Activated T-cell treated with anti-CD3 and anti-CD28 coated beads, Interleukin-2, amount 50 U/mL, for 48 hours (primary cell): ENCODE data around the gene DNAH6.
A peak's percentile ranks its signal among the peaks of the same experiment; 100 is the strongest.

Experiments
- DNase-seq, 2 experiments: peaks; one replicate each; pipeline ENCODE4 v3.0.0-alpha.2; 2020

The DNAH6 gene

DNA sequence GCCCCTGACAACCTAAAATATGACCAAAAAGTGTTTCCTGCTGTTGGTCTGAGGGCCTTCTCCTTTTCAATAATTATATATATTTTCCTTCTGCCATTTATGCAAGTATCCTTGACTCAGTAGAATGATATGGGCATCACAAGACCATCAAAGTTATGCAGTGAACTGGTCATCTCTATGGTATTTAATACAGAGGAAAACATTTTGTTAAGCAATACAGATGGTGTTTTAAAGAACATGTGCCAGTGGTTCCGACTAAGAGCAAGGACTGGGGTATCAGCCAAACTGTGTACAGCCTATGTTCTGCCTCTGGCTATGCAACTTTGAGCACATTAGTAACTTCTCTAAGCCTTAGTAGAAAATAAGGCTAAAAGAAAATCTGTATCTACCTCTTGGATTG lies 185.6 kb downstream of the DNAH6 start:
- DNase-seq, result no peak

DNA sequence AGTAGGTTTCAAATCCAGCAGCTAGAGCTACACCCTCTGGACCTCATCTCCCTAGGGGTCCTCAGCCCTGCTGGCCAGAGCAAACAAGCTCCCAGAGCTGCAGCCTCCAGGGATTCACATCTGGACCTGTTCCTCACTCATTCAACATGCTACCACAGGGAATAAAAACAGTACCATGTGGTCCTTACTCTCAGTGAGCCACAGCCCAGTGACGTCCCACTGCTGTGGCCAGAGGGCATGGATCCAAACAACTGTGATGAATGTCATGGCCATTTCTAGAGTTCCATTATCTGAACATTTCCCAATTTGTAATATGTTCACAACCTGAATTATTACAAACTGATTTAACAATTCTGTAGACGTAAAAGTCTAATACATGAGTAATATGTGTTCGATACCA lies 186.6 kb downstream of the DNAH6 start:
- no peak for DNase-seq

DNA sequence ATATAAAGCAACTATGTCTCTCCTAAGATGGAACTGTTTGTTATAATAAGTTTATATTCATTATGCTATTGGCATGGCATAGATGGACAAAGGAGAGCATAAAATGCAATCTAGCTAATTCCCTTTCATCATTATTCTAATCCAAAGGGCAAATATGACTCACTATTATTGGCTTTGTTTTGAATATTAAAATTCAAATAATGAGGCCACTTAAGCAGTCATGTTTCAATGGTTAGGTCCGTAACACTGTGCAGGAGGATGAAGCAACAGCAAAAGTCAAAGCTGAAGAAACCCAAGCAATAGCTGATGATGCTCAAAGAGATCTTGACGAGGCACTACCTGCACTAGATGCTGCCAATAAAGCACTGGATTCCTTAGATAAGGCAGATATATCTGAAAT lies 187.5 kb downstream of the DNAH6 start:
- DNase-seq, result no peak

DNA sequence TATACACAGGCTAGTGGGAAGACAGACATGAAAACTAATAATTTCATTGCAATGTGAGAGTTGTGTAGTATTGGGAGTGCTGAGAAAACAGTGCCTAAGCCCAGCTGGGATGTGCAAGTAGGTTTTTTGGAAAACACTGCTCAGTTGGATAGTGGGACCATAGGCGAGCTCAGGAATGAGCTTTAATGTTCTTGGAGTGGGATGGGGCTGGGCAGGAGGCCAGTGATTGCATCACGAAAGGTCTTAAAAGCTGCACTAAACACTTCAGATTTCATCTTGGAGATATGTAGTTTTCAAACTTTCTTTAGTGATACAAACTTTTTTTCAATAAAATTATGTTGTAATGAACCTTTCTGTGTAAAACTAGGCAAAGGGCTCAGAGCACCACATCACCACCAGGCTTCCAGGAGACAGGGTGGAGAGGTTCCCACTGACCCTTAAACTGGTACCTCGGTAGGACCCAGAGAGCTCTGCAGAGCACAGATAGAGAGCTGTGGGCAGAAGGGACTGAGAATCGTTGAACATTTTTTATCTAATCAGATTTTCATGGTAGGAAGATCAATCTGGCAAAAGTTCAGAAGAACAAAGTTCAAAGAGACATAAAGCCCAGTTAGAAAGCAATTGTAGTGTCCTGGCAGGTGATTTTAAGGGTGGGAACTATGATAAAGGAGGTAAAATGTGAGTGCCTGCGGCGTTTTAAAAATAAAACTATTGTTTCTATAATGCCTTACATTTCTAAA lies 188.4 kb downstream of the DNAH6 start:
- DNase-seq, result no peak

DNA sequence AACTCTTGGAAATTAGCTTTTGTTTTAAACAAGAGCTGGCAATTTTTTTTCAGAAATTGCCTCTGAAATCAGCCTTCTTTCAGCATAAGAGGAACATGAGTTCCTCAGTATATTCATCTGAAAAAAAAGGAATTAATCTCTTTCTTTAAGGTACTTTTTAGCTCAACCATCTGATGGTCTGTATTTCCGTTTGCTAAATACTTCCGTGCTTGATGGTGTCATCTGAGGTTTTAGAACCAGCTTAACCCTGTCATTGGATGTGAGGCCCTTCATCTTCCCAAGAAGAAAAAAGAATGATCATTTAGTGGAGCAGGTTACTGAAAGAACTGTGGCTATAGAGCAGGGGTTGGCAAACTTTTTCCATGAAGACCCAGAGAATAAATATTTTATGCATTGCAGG lies 189.6 kb downstream of the DNAH6 start:
- no peak for DNase-seq

DNA sequence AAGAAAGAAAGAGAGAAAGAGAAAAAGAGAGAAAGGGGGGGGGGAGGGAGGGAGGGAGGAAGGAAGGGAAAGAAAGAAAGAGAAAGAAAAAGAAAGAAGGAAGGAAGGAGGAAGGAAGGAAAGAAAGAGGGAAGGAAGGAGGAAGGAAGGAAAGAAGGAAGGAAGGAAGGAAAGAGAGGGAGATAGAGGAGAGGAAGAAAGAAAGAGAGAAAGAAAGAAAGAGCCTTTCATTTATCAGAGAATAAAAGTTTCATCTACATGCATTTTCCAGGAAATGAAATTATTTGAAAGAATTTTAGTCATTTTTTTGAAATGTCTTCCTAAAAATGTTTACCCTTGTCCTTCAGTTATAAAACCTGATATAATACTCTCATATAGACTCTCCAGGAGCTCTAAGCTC lies 192.1 kb downstream of the DNAH6 start:
- no peak for DNase-seq

DNA sequence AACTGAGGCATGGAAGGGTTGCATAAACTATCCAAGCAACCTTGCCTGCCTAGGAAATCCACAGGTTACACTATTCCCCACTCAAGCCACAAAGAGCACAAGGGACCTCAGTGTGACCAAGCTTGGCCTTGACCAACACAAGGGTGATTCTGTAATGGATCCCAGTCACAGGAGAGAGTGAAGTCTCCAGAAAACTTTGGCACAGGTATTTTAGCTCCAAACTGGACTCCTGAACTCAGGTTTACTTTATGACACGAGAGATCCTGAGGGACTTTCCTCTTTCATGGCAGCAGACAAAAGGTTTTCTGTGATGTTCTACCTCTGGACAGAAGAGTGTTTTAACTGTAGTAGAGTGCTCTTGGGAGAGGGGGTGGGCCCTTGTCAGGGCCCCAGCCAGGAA lies 195.4 kb downstream of the DNAH6 start:
- no peak for DNase-seq

DNA sequence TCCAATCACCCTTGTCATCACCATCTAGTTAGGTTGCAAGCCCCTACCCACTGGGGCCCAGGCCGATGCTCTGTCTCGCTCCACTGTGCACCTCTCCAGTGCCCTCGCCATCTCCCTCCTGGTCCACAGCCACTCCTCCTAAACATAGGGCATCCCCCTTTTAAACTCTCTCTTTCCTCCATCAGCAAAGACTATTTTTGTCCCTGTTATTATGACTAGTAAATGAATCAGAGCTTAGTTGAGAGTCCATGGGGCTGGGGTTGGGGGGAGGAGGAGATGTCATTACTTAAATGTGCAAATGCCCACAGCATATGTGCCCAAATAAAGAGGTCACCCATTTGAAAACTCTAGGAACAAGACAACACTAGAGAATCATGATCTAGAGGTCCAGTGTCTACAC lies 197.1 kb downstream of the DNAH6 start:
- no peak for DNase-seq

DNA sequence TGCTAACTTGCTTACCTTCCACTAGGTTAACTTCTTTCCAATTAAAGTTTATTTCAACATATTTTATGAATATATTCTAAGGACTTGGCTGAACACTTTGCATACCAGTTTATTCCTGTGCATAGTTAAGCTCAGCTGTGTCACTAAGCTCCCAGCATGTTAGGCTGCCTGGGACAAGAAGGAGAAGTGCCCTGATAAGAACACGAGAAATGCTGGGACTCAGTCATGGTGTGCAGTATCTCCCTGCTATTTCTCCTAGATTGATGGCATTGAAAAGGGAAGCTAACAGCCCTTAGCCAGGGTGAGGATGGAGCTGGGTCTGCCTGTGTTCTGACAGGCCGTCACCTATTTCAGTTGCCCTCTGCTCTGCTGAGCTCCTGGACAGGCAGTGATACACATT lies 200.3 kb downstream of the DNAH6 start:
- no peak for DNase-seq

DNA sequence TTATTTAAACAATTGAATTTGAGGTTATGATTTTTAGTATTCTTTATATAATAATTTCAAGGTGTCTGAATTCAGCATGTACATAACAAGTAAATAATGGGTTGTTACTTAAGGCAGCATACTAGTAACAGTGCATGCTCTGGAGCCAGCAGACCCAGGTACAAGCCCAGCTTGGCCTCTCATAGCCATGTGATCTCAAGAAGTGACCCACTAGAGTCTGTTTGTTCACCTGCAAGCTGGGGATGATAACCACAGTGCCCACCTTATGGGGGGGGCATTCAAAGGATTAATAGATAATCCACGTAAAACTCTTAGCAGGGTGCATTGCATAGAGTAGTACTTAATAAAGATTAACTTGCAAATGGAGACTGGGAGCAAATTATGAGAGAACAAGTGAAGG lies 201.0 kb downstream of the DNAH6 start:
- DNase-seq, result no peak

DNA sequence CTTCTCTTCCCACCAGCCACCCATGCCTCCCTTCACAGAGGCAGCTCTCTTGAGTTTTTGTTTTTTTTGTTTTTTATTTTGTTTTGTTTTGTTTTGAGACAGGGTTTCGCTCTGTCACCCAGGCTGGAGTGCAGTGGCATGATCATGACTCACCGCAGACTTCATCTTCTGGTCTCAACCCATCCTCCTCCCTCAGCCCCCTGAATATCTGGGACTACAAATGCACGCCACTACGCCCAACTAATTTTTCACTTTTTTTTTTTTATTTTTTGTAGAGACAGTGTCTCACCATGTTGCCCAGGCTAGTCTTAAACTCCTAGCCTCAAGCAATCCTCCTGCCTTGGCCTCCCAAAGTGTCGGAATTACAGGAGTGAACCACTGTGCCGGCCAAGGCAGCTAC lies 203.1 kb downstream of the DNAH6 start:
- peak in 1 of 2 experiments; percentile 35 for DNase-seq

DNA sequence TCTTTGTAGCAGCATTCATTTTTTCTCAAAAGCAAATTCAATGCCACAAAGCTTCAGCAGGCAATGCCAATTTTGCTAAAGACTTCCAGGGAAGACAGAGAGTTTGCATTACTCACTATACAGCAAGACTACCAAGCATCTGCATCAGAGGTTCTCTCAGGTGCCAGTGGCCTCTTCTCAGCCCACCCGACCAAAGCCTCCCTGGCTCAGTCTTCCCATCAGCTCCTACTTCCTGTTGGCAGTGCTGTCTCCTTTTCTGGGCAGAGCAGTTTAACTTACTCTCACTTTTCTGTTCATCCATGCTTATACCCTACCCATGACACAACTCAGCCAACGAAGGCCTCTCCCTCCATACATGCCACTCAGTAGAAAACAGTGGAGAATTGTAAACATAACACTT lies 207.5 kb downstream of the DNAH6 start:
- no peak for DNase-seq

DNA sequence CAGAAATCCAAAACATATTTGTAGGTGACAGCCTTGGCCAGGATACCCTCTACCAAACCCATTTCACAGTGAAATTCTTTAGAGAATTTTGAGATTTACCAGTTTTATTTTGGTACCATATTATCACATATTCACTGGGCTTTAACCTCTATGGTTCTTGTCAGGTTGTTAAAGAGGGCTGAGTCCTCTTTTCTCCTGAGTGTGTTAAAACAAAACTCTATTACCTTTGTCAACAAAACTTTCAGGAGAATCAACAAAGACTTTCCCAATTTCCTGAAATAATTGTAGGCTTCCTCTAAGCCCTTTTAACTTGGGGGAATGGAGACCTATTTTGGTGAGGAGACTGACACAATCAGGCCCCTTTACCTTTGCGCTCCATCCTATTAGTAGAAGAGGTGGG lies 209.4 kb downstream of the DNAH6 start:
- no peak for DNase-seq

DNA sequence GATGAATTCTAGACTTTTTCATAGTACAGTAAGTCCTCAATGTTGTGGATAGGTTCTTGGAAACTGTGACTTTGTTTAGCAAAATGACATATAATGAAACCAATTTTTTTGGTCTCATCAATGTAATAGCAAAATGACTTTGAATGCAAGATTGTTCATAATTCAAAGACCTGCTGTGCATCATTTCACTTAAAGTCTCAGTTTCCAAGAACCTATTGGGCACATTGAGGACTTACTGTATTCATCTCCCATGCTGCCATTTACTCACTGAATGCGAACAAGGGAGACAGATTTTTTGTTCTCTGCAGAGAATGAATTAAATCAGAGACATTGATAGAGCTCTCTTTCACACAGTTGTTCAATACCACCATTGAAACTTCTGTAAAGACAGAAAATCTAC lies 211.0 kb downstream of the DNAH6 start:
- no peak for DNase-seq

DNA sequence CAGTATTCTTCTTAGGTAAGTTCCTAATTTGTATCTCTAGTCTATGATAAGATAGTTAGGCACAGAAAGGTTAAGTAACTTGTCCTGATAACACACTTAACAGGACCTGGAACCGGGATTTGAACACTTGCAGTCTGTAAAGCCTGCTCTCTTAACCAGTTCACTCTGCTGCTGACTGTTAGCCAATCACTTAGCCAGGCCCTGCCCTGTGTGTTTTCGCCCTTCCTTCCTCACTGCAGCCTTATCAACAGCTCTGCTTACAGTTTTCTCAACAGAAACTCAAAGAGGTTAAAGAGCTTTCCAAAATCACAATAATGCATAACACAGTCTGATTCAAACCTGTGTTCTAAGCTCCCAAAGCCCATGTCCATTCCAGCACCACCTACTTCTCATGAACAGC lies 212.9 kb downstream of the DNAH6 start:
- DNase-seq, result no peak

DNA sequence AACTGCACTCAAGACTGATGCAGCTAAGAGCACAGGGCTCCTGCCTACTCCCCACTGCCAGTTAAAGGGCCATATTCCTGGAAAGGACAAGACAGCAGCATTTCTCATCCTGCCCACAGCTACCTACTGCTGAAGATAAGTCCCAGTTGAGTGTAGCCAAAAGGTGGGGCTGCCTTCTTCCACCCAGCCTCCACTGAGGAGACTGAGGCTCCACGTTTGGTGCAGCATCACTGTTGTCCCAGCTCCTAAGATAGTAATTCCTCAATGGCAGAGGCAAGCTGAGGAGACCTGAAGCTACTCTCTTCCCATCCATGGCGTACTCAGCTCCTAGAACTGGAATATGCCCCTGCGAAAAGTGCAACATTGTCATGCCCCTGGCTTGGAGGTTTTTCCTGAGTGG lies 214.9 kb downstream of the DNAH6 start:
- no peak for DNase-seq

DNA sequence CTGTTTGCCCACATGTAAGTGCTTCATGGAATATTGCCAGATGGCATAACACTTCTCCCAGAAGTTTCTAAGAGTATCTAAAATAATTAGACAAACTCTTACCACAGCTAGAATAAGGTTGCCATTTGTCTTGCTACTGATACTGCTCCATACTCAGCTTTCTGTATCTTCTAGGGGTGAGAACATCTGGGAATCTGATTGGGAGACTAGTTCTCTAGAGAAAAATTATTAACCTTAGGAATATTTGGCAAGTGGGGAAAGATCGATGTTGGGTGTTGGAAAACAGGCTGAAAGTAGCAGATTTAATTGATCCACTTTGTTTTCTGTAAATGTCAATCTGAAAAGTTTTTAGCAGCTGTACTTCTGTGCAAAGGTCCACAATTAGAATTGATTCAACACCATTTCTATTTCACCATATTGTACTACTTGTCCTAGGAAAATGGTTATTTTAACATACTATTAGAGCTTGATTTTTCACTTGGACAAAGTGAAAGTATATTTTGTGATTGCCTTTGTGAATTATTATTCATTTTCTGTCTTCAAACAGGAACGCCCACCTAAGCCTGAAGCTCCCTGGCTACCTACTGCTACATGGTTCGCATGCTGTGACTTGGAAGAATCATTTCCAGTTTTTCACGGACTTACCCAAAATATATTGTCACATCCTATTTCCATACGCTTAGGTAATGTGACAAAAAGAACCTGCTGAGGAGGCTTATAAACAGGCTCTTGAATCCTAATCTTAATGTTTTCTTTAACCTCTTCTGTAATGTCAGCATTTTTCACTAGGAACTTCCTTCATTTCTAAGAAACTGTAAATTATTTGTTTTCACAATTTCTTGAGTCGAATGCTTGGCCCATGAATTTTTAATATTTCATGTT lies 216.8 kb downstream of the DNAH6 start:
- DNase-seq, result no peak

DNA sequence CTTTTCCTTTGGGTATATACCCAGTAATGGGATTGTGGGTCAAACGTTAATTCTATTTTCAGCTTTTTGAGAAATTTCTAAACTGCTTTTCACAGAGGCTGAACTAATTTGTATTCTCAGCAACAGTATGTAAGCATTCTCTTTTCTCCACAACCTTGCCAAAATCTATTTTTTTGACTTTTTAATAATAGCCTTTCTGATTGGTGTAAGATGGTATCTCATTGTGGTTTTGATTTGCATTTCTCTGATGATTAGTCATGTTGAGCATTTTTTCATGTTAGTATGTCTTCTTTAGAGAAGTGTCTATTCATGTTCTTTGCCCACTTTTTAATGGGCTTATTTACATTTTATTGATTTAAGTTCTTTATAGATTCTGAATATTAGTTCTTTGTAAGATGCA lies 219.1 kb downstream of the DNAH6 start:
- DNase-seq, result no peak

DNA sequence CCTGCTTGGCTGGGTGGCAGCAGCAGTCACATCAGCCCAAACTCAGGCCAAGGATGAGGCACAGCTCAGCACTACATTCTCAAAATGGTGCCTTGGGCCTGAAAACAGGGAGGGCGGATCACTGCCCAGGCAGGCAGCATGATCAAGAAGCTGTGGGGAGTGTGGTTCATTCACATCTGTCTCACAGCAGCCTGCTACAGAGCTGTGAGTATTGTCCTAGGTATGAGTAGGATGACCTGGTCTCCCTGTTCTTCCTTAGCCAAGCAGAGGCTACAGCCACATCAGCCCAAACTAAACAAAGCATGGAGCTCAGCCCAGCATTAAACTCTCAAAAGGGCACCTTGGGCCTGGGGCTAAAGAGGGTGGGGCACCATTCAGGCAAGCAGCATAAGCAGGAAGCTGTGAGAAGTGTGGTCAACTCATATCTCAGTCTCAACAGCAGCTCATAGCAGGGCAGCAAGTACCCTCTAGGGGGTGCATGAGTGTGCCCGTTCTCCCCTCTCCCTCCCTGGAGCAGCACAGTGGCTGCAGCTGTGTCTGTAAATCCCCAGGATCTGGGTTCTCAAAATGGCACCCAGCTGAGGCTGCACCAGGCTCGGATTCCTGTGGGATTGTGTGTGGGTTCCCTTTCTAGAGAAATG lies 225.0 kb downstream of the DNAH6 start:
- DNase-seq, result peak; percentile 48 to 66

DNA sequence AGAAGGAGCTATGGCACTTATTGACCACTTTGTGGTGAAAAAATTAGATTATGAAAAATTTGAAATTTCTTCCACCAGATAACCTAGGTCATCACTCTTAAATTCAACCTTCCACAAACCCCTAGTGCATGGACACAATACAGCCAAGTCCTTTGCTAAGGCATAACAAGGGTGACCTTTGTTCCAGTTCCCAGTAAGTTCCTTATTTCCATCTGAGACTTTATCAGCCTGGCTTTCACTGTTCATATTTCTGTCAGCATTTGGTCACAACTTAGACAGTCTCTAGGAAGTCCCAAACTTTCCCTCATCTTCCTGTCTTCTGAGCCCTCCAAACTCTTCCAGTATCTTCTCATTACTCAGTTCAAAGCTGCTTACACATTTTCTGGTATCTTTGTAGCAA lies 232.0 kb downstream of the DNAH6 start:
- no peak for DNase-seq

DNA sequence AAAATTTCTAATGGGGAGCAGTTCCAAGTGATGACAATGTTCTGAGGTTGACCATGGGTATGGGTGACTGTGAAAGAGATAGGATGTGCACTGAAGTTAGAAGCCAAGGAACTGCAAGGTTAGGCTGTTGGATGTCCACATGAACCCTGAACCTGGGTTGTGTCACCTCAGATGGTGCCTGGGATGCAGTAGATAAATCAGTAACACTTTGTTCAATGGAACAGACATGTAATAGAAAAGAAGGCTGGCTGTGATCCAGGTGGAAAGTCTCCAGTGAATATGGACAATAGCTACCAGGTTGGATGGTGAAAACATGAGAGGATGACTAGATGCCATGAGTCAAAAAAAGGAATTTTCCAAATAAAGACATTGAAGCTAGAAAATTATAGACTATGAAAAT lies 233.1 kb downstream of the DNAH6 start:
- DNase-seq, result no peak

DNA sequence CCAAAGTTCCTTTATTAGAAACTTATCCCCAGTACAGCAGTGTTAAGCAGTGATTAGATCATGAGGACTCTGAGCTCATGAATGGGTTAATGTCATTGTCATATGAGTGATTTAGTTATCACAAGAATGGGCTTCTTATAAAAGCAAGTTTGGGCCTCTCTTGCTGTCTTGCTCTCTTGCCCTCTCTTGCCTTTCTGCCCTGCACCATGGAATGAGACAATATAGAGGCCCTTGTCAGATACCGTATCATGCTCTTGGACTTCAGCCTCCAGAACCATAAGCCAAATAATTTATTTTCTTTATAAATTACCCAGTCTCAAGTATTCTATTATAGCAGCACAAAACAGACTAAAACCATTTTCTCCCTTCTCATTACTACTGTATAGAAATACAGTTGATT lies 238.8 kb downstream of the DNAH6 start:
- DNase-seq, result no peak

DNA sequence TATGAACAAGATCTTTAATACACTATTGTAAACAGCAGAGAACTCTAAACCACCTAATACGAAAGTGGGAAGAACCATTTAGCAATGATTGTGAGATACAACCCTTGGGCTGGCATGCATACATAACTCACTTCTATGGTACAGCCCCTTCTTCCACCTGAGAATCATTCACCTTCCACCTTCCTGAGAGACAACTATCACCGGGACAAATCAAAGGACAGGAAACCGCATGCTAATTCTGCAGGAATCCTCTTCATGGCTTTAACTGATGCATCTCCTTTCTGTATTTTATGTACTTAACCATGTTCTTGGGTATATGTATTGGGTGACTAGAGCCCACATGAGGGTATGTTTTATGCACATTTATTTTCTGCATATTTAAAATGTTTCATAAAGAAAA lies 241.3 kb downstream of the DNAH6 start:
- DNase-seq, result no peak

DNA sequence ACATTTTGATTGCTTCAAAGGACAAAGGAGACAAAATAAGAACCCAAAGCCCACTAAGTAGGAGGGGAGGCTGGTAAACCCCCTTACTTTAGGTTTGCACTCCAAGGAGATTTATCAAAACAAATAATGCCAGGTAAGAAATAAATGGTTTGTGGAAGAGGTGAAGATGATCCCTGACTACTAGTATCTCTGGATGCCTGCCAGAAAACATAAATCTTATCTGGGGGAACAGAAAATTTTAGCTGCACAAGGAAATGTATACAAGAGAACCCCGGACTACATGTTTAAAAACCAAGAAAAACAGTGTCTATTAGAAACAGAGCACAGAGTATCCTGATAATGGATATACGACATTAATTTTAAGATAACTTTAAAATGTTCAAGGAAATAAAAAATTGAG lies 250.5 kb downstream of the DNAH6 start:
- DNase-seq, result no peak
